BLaER1 (cell line): ENCODE results near the gene DDX49.
A peak's percentile ranks its signal among the peaks of the same experiment; 100 is the strongest.

Experiments
- H3K27ac ChIP-seq: shearing (Covaris generic); formaldehyde crosslinking; 2 replicates; pipeline ENCODE4 v1.8.1; 2022
- H3K27me3 ChIP-seq: shearing (Covaris generic); formaldehyde crosslinking; 2 replicates; pipeline ENCODE4 v1.8.1; 2022
- H3K36me3 ChIP-seq: shearing (Covaris generic); formaldehyde crosslinking; 2 replicates; pipeline ENCODE4 v1.8.1; 2022
- H3K4me1 ChIP-seq: shearing (Covaris generic); formaldehyde crosslinking; 2 replicates; pipeline ENCODE4 v1.8.1; 2022
- H3K4me2 ChIP-seq: shearing (Covaris generic); formaldehyde crosslinking; 2 replicates; pipeline ENCODE4 v1.8.1; 2022
- H3K4me3 ChIP-seq: shearing (Covaris generic); formaldehyde crosslinking; 2 replicates; pipeline ENCODE4 v1.8.1; 2022
- H3K9ac ChIP-seq: shearing (Covaris generic); formaldehyde crosslinking; 2 replicates; pipeline ENCODE4 v1.8.1; 2022
- H3K9me3 ChIP-seq: shearing (Covaris generic); formaldehyde crosslinking; 2 replicates; pipeline ENCODE4 v1.8.1; 2022
- H4K20me1 ChIP-seq: shearing (Covaris generic); formaldehyde crosslinking; 2 replicates; pipeline ENCODE4 v1.8.1; 2022
- Cebpa-rat ChIP-seq: shearing (Covaris generic); IDR thresholded peaks from 2 replicates; pipeline ENCODE4 v1.8.1; 2022

Gene DDX49

DNA sequence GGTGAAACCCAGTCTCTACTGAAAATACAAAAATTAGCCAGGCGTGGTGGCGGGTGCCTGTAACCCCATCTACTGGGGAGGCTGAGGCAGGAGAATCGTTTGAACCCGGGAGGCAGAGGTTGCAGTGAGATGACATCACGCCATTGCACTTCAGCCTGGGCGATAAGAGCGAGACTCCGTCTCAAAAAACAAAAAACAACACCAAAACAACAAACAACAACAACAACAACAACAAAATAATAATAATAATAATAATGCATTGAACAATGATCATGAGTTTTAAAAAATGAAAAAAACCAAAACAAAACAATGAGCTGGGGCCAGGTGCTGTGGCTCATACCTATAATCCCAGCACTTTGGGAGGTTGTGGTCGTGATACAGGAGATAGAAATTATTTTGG, 44.6 kb downstream of the DDX49 start:
- Histone ChIP-seq H3K4me2 (no peak overlapping the region), H3K27me3 (no peaks in the 10 kb centered on the region), H3K9me3 (no peaks in the 10 kb centered on the region), H3K4me3 (no peak overlapping the region), H3K27ac (no peak overlapping the region), H3K36me3 (no peaks in the 10 kb centered on the region), H3K9ac (no peak overlapping the region), H4K20me1 (no peaks in the 10 kb centered on the region), H3K4me1 (peaks cover 25% of the 10 kb centered on the region)
- TF ChIP-seq Cebpa-rat = no peak

DNA sequence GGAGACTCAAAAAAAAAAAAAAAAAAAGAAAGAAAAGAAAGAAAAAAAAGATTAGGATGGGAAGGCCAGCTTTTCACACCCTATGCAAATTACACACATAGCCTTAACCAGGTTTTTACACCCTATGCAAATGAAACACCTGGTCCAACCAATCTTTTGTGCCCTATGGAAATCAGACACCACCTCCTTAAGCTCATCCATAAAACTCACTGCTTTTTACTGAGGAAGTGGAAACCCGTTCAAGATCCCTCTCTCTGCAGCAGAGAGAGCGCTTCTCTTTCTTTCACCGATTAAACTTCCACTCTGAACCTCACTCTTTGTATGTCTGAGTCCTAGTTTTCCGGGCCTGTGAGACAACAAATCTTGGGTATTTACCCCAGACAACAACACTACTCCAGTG, 46.8 kb downstream of the DDX49 start:
- TF ChIP-seq Cebpa-rat = no peak
- Histone ChIP-seq H3K4me1 (peaks cover 25% of the 10 kb centered on the region), H3K9ac (no peak overlapping the region)

DNA sequence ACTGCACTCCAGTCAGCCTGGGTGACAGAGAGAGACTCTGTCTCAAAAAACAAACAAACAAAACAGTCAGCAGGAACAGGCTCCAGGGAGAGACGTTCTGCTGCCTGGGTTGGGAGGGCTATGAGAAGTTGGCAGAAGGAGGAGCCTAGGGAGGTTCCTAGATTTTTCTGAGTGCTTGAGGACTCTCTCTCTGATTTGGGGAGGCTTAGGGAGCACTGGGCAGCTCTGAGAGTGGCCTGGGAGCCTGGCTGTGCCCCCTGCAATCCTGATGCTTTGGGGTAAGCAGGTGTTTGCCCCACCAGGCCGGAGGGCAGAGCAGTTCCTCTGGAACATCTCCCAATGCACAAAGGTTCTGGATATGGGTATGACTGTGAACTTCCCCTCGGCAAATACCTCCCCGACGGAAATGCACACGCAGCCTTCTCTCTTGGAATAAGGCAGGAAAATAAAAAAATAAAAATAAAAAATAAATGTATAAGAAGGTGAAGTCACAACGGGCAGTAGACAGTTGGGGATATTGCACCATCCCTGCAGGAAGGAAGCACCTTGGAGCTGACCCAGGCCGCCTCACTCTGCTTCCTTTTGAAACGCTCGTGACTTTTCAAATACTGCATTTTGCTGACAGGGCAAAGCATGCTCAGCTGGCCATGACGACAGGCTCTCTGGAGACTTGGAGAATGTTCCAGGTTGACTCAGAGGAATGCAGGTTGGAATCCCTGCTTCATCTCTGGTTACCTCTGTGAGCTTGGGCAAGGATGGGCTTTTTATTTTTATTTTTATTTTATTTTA, 48.0 kb downstream of the DDX49 start:
- Histone ChIP-seq H3K4me2 (peak overlapping the region; percentile 60), H3K36me3 (no peaks in the 10 kb centered on the region), H3K9me3 (no peaks in the 10 kb centered on the region), H3K4me1 (peaks cover 26% of the 10 kb centered on the region), H3K9ac (peak overlapping the region; percentile 36; the same call in 1 of the 2 replicates), H4K20me1 (no peaks in the 10 kb centered on the region), H3K27ac (peak overlapping the region; percentile 76), H3K27me3 (no peaks in the 10 kb centered on the region), H3K4me3 (no peak overlapping the region)
- TF ChIP-seq Cebpa-rat = 0 out of 2 replicates have a peak, but pooled peaks have one; percentile 52

More for the DNA sequence above, 46.8 kb downstream of the DDX49 start:
- Histone ChIP-seq H3K4me3 (no peak overlapping the region), H3K9me3 (no peaks in the 10 kb centered on the region), H3K4me2 (no peak overlapping the region), H3K36me3 (no peaks in the 10 kb centered on the region), H4K20me1 (no peaks in the 10 kb centered on the region), H3K27me3 (no peaks in the 10 kb centered on the region), H3K27ac (no peak overlapping the region)

DNA sequence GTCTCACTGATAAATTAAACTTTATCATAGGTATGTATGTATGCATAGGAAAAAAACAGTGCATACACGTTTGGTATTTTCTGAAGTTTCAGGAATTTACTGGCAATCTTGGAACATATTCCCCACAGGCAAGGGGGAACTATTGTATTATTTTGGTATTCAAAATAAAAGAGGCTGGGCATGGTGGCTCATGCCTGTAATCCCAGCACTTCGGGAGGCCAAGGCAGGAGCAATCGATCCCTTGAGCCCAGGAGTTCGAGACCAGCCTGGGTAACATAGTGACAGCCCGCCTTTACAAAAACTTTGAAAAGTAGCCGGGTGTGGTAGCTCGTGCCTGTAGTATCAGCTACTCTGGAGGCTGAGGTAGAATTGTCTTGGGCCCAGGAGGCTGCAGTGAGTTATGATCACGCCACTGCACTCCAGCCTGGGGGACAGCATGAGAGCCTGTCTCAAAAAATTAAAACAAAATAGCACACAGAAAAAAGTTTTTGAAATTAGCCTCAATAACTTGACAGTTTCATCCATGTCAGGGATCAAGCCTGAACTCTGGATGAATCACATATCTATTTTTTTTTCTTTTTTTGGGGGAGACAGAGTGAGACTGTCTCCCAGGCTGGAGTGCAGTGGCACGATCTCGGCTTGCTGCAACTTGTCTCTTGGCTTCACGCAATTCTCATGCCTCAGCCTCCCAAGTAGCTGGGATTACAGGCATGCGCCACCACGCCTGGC, 50.6 kb downstream of the DDX49 start:
- Histone ChIP-seq H3K9ac (no peak overlapping the region), H3K27ac (no peak overlapping the region), H4K20me1 (no peaks in the 10 kb centered on the region), H3K4me3 (no peak overlapping the region), H3K36me3 (no peaks in the 10 kb centered on the region), H3K27me3 (no peaks in the 10 kb centered on the region), H3K4me2 (no peak overlapping the region), H3K9me3 (no peaks in the 10 kb centered on the region), H3K4me1 (peaks cover 32% of the 10 kb centered on the region)
- no peak for TF ChIP-seq Cebpa-rat

DNA sequence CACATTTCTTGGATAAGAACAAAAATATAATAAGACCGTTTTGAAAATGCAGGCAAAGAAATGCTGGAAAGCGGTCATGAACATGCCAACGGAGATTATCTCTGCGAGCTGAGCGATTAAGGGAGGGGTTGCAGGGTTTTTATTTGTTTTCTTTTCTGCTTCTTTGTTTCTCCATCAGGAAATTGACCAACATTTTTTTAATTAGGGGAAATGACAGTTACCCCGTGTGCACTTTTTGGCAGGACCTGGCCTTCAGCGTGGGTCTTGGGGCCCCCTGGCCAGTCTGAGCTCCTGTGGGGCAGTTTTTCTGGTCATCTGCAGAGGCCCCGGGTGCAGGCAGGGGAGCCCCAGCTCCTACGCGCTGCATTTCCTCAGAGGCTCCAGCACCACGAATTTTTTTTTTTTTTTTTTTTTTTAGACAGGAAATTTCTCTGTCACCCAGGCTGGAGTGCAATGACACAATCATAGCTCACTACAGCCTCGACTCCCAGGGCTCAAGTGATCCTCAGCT, 52.8 kb downstream of the DDX49 start:
- no peaks in the 10 kb centered on the region for H4K20me1 ChIP-seq
- H3K27ac ChIP-seq = 0 out of 2 replicates have a peak overlapping the region, but pooled peaks have one; percentile 18
- peak overlapping the region; percentile 26 for H3K4me2 ChIP-seq
- no peak overlapping the region for H3K4me3 ChIP-seq
- peaks cover 31% of the 10 kb centered on the region for H3K4me1 ChIP-seq
- no peaks in the 10 kb centered on the region for H3K36me3 ChIP-seq
- no peaks in the 10 kb centered on the region for H3K9me3 ChIP-seq
- H3K9ac ChIP-seq = no peak overlapping the region
- H3K27me3 ChIP-seq = no peaks in the 10 kb centered on the region
- TF ChIP-seq Cebpa-rat = no peak

DNA sequence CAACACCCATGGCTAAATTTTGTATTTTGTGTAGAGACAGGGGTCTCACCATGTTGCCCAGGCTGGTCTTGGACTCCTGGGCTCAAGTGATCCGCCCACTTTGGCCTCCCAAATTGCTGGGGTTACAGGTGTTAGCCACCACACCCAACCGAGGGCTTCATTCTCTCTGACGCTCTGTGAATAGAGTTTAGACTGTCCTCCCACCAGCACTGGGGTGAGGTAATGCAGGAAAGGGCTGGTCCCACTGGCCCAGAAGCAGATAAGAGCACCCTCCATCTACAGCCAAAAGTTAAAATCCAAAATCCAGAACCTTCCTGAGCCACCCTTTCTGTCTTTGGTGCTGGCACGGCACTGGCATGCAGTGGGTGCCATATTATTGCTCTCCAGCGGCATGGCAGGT, 53.3 kb downstream of the DDX49 start:
- H3K4me1 ChIP-seq = peaks cover 31% of the 10 kb centered on the region
- TF ChIP-seq Cebpa-rat = no peak

DNA sequence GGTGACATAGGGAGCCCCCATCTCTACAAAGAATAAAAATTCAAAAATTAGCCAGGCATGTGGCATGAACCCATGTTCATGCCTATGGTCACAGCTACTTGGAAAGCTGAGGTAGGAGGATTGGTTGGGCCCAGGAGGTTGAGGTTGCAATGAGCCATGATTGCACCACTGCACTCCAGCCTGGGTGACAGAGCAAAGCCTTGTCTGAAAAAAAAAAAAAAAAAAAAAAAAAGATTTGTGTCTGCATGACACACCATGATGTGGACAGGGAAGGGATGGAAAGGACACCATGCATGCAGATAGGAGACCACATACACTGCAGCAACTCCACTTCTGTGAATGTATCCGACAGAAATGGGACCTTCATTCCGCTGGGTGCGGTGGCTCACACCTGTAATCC, 55.5 kb downstream of the DDX49 start:
- Histone ChIP-seq H3K9ac (no peak overlapping the region), H3K27ac (no peak overlapping the region), H3K4me3 (no peak overlapping the region), H3K4me1 (peaks cover 40% of the 10 kb centered on the region), H3K27me3 (no peaks in the 10 kb centered on the region), H3K4me2 (no peak overlapping the region), H4K20me1 (no peaks in the 10 kb centered on the region), H3K36me3 (no peaks in the 10 kb centered on the region), H3K9me3 (no peaks in the 10 kb centered on the region)
- TF ChIP-seq Cebpa-rat = no peak

More for the DNA sequence above, 53.3 kb downstream of the DDX49 start:
- H3K4me3 ChIP-seq = no peak overlapping the region
- H3K27me3 ChIP-seq = no peaks in the 10 kb centered on the region
- no peaks in the 10 kb centered on the region for H4K20me1 ChIP-seq
- no peaks in the 10 kb centered on the region for H3K36me3 ChIP-seq
- H3K9me3 ChIP-seq = no peaks in the 10 kb centered on the region
- H3K9ac ChIP-seq = no peak overlapping the region
- peak overlapping the region; percentile 26; the same call in 1 of the 2 replicates for H3K4me2 ChIP-seq
- 0 out of 2 replicates have a peak overlapping the region, but pooled peaks have one; percentile 18 for H3K27ac ChIP-seq

DNA sequence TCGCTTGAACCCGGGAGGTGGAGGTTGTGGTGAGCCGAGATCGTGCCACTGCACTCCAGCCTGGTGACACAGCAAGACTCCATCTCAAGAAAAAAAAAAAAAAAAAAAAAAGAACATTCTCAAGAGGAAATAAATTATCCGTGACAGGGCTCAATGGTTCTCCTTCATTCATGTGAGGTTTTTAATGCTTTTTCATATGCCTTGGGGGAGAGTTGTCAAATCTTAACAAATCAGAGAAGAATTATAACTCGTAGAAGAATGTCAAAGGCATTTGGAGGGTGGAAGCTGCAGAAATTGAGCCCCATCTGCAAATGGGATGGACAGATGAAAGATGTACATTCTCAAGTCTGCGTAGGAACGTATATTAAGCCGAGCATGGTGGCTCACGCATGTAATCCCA, 56.4 kb downstream of the DDX49 start:
- Histone ChIP-seq H3K9ac (no peak overlapping the region), H3K27ac (no peak overlapping the region), H3K4me3 (no peak overlapping the region), H3K4me1 (peaks cover 40% of the 10 kb centered on the region), H3K9me3 (no peaks in the 10 kb centered on the region), H3K27me3 (no peaks in the 10 kb centered on the region), H3K36me3 (no peaks in the 10 kb centered on the region), H3K4me2 (no peak overlapping the region), H4K20me1 (no peaks in the 10 kb centered on the region)
- TF ChIP-seq Cebpa-rat = no peak
